GM10266 (cell line): ENCODE results near the gene SP140L.

ENCODE experiments used
- DNase-seq: peaks from one replicate; pipeline ENCODE4 v3.0.0; 2012; ENCODE audit errors: extremely low spot score
- CTCF ChIP-seq: IDR thresholded peaks from 2 replicates; pipeline ENCODE4 v1.5.1; 2012; ENCODE audit warnings: mild to moderate bottlenecking, low read depth; ENCODE audit not compliant: control insufficient read depth, insufficient read depth; ENCODE audit errors: missing control alignments

SP140L gene

GRCh38 chr2:230416061-230416721 is 89.2 kb downstream of the SP140L start, which contains the start of gene SP100:
SP100 (plus strand) TSS chr2:230416201; CDS start chr2:230416297, 96 bp downstream.
- TF ChIP-seq CTCF = no peak
- DNase-seq = peak; percentile 78

- DNase-seq = no peak
- TF ChIP-seq CTCF = no peak
Measured at GRCh38 chr2:230417436-230417835, 90.4 kb downstream of the SP140L start.

- DNase-seq = no peak
Measured at GRCh38 chr2:230418341-230419016, 91.5 kb downstream of the SP140L start.

GRCh38 chr2:230419181-230419580 is 92.2 kb downstream of the SP140L start:
- no peak for TF ChIP-seq CTCF
- DNase-seq = no peak

More at GRCh38 chr2:230418341-230419016, 91.5 kb downstream of the SP140L start:
- no peak for TF ChIP-seq CTCF

GRCh38 chr2:230422149-230422548 is 95.2 kb downstream of the SP140L start:
- no peak for DNase-seq
- TF ChIP-seq CTCF = no peak

GRCh38 chr2:230423851-230424458 is 97.0 kb downstream of the SP140L start:
- no peak for DNase-seq

More at GRCh38 chr2:230423851-230424458, 97.0 kb downstream of the SP140L start:
- no peak for TF ChIP-seq CTCF
